Ureter (tissue), 1 donor: ENCODE data around the gene KCTD3. TPM values are rescaled to one million over a fixed set of nuclear protein-coding genes. Genes with fewer than 3 reads are reported as not detected.

Source experiments
- DNase-seq: peaks from one replicate; pipeline ENCODE4 v3.0.0-alpha.2; 2020; ENCODE audit warnings: low spot score
- total RNA-seq: library from RNA; stranded (reverse); gene quantifications from one replicate; pipeline ENCODE4 v1.2.4, GENCODE V29; 2023
- donor health status: DM: yes; HTN: yes; CAD: no.

The KCTD3 gene
- total RNA-seq, 1 donor from 2014 or later = 65.6 TPM

GRCh38 chr1:215652371-215652770 lies 85.3 kb downstream of the KCTD3 start:
- no peak for DNase-seq

- no peak for DNase-seq
Observed at GRCh38 chr1:215657047-215657446, 89.9 kb downstream of the KCTD3 start.

- DNase-seq = no peak
Observed at GRCh38 chr1:215660259-215660658, 93.2 kb downstream of the KCTD3 start.

- no peak for DNase-seq
Observed at GRCh38 chr1:215661033-215661432, 93.9 kb downstream of the KCTD3 start.

GRCh38 chr1:215665215-215665614 lies 98.1 kb downstream of the KCTD3 start:
- DNase-seq = no peak

GRCh38 chr1:215667761-215668160 lies 100.7 kb downstream of the KCTD3 start:
- DNase-seq = no peak

GRCh38 chr1:215669806-215670491 lies 102.8 kb downstream of the KCTD3 start:
- no peak for DNase-seq
